Measurements from ENCODE around the gene RNASEH1. TPM values are rescaled to one million over a fixed set of nuclear protein-coding genes. Genes with fewer than 3 reads are reported as not detected.

Gene RNASEH1
- total RNA-seq, 1 experiment from 2014 or later, result 48.3 TPM

DNA sequence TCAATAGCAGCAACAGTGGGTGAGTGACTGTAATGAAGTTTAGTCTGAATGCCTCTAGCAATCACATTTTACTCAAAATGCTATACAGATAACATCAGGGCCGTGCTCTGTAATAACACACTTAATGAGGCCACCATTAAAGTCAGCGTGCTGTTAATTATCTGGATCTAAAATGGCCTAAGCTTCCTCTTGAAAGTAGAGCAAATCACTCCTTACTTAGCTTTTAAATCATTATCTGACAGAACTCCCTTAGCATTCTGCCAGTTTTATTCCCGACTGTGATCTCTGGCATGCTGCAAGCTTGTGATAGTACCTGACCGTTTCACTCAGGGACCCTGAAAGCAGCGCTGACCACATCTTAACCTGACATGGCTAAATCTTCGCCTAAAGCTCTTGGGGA, 25.9 kb upstream of the RNASEH1 start:
- Histone ChIP-seq H3K27ac (ENCODE audit: low read depth, low read length, poor library complexity, severe bottlenecking) (no peak overlapping the region), H3K4me3 (ENCODE audit: low read depth, low read length, poor library complexity, severe bottlenecking) (no peak overlapping the region), H3K4me1 (ENCODE audit: insufficient read depth, low read length, poor library complexity, severe bottlenecking) (no peaks in the 10 kb centered on the region), H3K36me3 (ENCODE audit: insufficient read depth, low read length, poor library complexity, severe bottlenecking) (peaks cover 55% of the 10 kb centered on the region), H3K27me3 (replicated peaks; ENCODE audit: insufficient read depth, low read depth, low read length, poor library complexity) (no peaks in the 10 kb centered on the region), H3K9me3 (ENCODE audit: low read depth, low read length, poor library complexity, severe bottlenecking) (no peaks in the 10 kb centered on the region)
- DNase-seq (ENCODE audit: low spot score), result no peak
- no TSS peak for BruUV-seq (replicated peaks)
- no peak for TF ChIP-seq EZH2 (IDR thresholded peaks at IDR 0.05; ENCODE audit: borderline replicate concordance, low read depth, low read length, poor library complexity, severe bottlenecking)
- TF ChIP-seq, protein P1, sequence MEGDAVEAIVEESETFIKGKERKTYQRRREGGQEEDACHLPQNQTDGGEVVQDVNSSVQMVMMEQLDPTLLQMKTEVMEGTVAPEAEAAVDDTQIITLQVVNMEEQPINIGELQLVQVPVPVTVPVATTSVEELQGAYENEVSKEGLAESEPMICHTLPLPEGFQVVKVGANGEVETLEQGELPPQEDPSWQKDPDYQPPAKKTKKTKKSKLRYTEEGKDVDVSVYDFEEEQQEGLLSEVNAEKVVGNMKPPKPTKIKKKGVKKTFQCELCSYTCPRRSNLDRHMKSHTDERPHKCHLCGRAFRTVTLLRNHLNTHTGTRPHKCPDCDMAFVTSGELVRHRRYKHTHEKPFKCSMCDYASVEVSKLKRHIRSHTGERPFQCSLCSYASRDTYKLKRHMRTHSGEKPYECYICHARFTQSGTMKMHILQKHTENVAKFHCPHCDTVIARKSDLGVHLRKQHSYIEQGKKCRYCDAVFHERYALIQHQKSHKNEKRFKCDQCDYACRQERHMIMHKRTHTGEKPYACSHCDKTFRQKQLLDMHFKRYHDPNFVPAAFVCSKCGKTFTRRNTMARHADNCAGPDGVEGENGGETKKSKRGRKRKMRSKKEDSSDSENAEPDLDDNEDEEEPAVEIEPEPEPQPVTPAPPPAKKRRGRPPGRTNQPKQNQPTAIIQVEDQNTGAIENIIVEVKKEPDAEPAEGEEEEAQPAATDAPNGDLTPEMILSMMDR (conservative IDR thresholded peaks at IDR 0.05; ENCODE audit: low read depth, low read length), result no peak
- CTCF ChIA-PET, result no interaction called here
- POLR2A ChIA-PET (ENCODE audit: low non-redundant PET), result no interaction called here
- intact Hi-C loops (cut with micrococcal nuclease; ENCODE audit: unreplicated experiment), result no loop called here

DNA sequence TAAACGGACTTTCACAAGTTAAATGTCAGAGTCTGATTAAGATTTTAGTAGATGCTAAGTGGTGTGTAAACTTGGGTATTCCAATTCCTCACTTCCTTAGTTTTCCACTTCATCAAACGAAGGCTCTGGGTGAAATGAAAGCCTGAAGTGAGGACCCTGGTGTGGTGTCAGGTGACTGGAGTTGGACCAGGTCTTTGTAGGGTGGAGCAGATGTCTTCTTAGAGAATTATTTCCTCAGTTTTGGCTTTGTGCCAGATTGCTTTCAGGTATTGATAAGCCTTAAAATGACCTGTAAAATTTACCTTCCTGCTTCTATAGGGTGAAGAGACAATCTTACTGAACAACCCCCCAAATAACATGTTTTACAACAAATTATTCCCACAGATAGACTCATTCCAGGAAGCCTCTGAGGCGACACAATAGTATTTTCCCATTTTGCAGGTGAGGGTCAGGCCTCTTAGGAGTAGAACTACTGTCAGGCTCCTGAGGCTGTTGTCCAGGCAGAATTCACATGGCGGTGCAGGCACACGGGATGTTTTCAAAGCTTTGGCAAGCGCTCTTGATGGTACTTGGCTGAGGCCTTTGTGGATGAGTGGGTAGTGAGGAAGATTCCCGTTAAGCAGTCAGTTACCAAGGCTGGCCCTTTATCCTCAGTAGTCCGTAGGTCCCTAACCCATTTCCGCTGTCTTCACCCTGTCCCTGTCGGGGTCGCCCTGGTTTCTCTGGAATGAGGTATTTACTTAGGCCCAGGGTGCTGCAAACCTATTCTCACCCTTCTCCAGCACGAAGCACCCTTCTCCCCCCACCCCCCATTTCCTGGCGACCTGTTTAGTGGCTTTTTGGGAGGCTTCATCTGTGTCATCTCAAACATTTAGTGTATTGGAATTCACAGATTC, 23.5 kb upstream of the RNASEH1 start:
- Histone ChIP-seq H3K9me3 (ENCODE audit: low read depth, low read length, poor library complexity, severe bottlenecking) (no peaks in the 10 kb centered on the region), H3K27ac (ENCODE audit: low read depth, low read length, poor library complexity, severe bottlenecking) (no peak overlapping the region), H3K4me3 (ENCODE audit: low read depth, low read length, poor library complexity, severe bottlenecking) (no peak overlapping the region), H3K4me1 (ENCODE audit: insufficient read depth, low read length, poor library complexity, severe bottlenecking) (peaks cover 14% of the 10 kb centered on the region), H3K36me3 (ENCODE audit: insufficient read depth, low read length, poor library complexity, severe bottlenecking) (peaks cover 79% of the 10 kb centered on the region), H3K27me3 (replicated peaks; ENCODE audit: insufficient read depth, low read depth, low read length, poor library complexity) (no peaks in the 10 kb centered on the region)
- no TSS peak for BruUV-seq (replicated peaks)
- no peak for DNase-seq (ENCODE audit: low spot score)
- CTCF ChIA-PET, result no interaction called here
- POLR2A ChIA-PET (ENCODE audit: low non-redundant PET), result interaction anchor here (0.6 to 0.7 kb wide), 2 partner anchors 50 to 852 kb away, joined by 3 to 5 read pairs; no protein-coding TSS in a partner anchor
- intact Hi-C loops (cut with micrococcal nuclease; ENCODE audit: unreplicated experiment), result no loop called here
- TF ChIP-seq, protein P1 (conservative IDR thresholded peaks at IDR 0.05; ENCODE audit: low read depth, low read length), result no peak
- no peak for TF ChIP-seq EZH2 (IDR thresholded peaks at IDR 0.05; ENCODE audit: borderline replicate concordance, low read depth, low read length, poor library complexity, severe bottlenecking)

DNA sequence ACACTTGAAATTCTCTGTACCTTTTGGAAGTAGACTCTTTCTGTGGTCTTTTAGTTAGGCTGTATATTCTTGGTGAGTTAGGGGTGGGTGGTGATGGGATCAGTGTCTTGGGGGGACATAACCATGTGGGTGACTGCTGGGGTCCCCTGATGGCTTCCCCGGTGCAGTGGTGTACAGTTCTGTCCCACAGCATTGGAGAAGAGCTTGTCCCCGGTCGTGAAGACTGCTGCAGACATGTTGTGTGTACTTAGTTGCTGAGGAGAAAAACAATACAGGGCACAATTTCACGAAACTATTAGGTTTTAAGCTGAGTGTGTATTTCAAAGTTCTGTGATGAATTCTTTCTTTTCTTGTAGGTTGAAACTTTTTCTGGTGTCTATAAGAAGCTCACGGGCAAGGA, 22.3 kb upstream of the RNASEH1 start:
- H3K36me3 ChIP-seq (ENCODE audit: insufficient read depth, low read length, poor library complexity, severe bottlenecking), result peaks cover 88% of the 10 kb centered on the region
- no TSS peak for BruUV-seq (replicated peaks)
- CTCF ChIA-PET, result interaction anchor here (0.6 kb wide), 1 partner anchor 1182 kb away, joined by 3 read pairs; no protein-coding TSS in a partner anchor

More for the DNA sequence above, 22.3 kb upstream of the RNASEH1 start:
- POLR2A ChIA-PET (ENCODE audit: low non-redundant PET), result no interaction called here
- H3K4me3 ChIP-seq (ENCODE audit: low read depth, low read length, poor library complexity, severe bottlenecking), result no peak overlapping the region
- intact Hi-C loops (cut with micrococcal nuclease; ENCODE audit: unreplicated experiment), result no loop called here
- peaks cover 16% of the 10 kb centered on the region for H3K4me1 ChIP-seq (ENCODE audit: insufficient read depth, low read length, poor library complexity, severe bottlenecking)
- H3K27ac ChIP-seq (ENCODE audit: low read depth, low read length, poor library complexity, severe bottlenecking), result no peak overlapping the region
- TF ChIP-seq, protein P1 (conservative IDR thresholded peaks at IDR 0.05; ENCODE audit: low read depth, low read length), result no peak
- TF ChIP-seq EZH2 (IDR thresholded peaks at IDR 0.05; ENCODE audit: borderline replicate concordance, low read depth, low read length, poor library complexity, severe bottlenecking), result no peak
- DNase-seq (ENCODE audit: low spot score), result no peak
- no peaks in the 10 kb centered on the region for H3K9me3 ChIP-seq (ENCODE audit: low read depth, low read length, poor library complexity, severe bottlenecking)
- no peaks in the 10 kb centered on the region for H3K27me3 ChIP-seq (replicated peaks; ENCODE audit: insufficient read depth, low read depth, low read length, poor library complexity)
